HG02970 (cell line): ENCODE data around the gene MLKL.
"Not testable (repeated sequence)": the region's sequence is repeated elsewhere in the genome, so short reads cannot be mapped to it uniquely, and the experiment has no call there.

ENCODE experiments used
- ATAC-seq: cut with Tn5 transposase; IDR thresholded peaks from one replicate; pipeline ENCODE4 v1.9.1; 2021; ENCODE audit warnings: mild to moderate bottlenecking, moderate library complexity, moderate number of reproducible peaks; ENCODE audit not compliant: unreplicated experiment, low FRiP score

MLKL gene

GRCh38 chr16:74734361-74735161, 33.9 kb upstream of the MLKL start:
- ATAC-seq: no peak

GRCh38 chr16:74732707-74733350, 32.2 kb upstream of the MLKL start:
- no peak for ATAC-seq

- ATAC-seq: no peak
Measured at GRCh38 chr16:74731853-74732477, 31.3 kb upstream of the MLKL start.

GRCh38 chr16:74729783-74730683, 29.4 kb upstream of the MLKL start:
- ATAC-seq: no peak

GRCh38 chr16:74727903-74728302, 27.2 kb upstream of the MLKL start:
- no peak for ATAC-seq

GRCh38 chr16:74726716-74727115, 26.1 kb upstream of the MLKL start:
- no peak for ATAC-seq

GRCh38 chr16:74725651-74726455, 25.2 kb upstream of the MLKL start:
- no peak for ATAC-seq

GRCh38 chr16:74724820-74725549, 24.3 kb upstream of the MLKL start:
- ATAC-seq: no peak

- no peak for ATAC-seq
Measured at GRCh38 chr16:74723256-74723655, 22.6 kb upstream of the MLKL start.

- ATAC-seq: not testable (repeated sequence)
Measured at GRCh38 chr16:74722156-74722555, 21.5 kb upstream of the MLKL start.

- no peak for ATAC-seq
Measured at GRCh38 chr16:74721716-74722115, 21.1 kb upstream of the MLKL start.

- no peak for ATAC-seq
Measured at GRCh38 chr16:74720579-74720978, 19.9 kb upstream of the MLKL start.

- ATAC-seq: no peak
Measured at GRCh38 chr16:74718741-74719610, 18.3 kb upstream of the MLKL start.

- ATAC-seq: no peak
Measured at GRCh38 chr16:74718140-74718539, 17.5 kb upstream of the MLKL start.

GRCh38 chr16:74717367-74717766, 16.7 kb upstream of the MLKL start:
- no peak for ATAC-seq

- ATAC-seq: no peak
Measured at GRCh38 chr16:74716355-74716754, 15.7 kb upstream of the MLKL start.

- no peak for ATAC-seq
Measured at GRCh38 chr16:74713876-74714275, 13.2 kb upstream of the MLKL start.

- no peak for ATAC-seq
Measured at GRCh38 chr16:74713325-74713724, 12.7 kb upstream of the MLKL start.
